ENCODE results near the gene SPRY4. TPM values are rescaled to one million over a fixed set of nuclear protein-coding genes. Genes with fewer than 3 reads are reported as not detected.

Gene SPRY4
- polyA plus RNA-seq, 2 of the 4 experiments (the other 2 are of a cell fraction), result 3.4 to 5.7 TPM

- TF ChIP-seq REST (IDR thresholded peaks at IDR 0.05) (no peak), KDM5A (IDR thresholded peaks at IDR 0.05) (no peak)
These were observed 44.5 kb downstream of the SPRY4 start (continued) for GRCh38 chr5:142280066-142281007.

DNA sequence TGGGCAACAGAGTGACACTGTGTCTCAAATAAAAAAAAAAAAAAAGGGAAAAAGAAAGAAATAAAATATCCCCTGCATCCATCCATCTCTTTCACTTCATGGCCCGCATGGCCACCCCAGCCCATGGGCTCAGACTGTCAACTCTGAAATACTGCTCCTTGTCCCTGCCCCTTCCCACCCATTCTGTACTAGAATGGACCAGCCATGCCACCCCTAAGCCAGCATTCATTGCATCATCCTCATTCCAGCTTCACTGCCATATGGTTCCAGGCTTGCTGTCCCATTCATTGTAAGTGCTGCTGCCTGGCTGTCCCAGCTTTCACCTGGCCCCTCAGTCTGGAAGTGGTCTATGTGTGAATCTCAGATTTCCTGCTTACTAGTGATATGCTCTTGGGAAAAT is 46.2 kb downstream of the SPRY4 start:
- FAIRE-seq (no peak), ATAC-seq (no peak; a peak in 1 of 6 replicates), DNase-seq (ENCODE audit: low read depth in 1 of 2, low spot score in 1 of 2) (no peak)
- Histone ChIP-seq H3K4me2 (no peak overlapping the region), H3K9me3 (no peaks in the 10 kb centered on the region), H3K4me1 (no peaks in the 10 kb centered on the region), H3K4me3 (no peak overlapping the region), H3K27ac (no peak overlapping the region)
- CTCF ChIA-PET, result interaction anchor here (1.5 kb wide), 1 partner anchor 27 kb away, joined by 3 read pairs; no protein-coding TSS in a partner anchor
- TF ChIP-seq NPAS2 (CRISPR knock-in tag; IDR thresholded peaks at IDR 0.05; ENCODE audit: borderline replicate concordance), result no peak
- TF ChIP-seq HOXA7 (CRISPR knock-in tag; IDR thresholded peaks at IDR 0.05), result no peak
- no peak for TF ChIP-seq USF2 (IDR thresholded peaks at IDR 0.05)
- no peak for TF ChIP-seq ESRRA (IDR thresholded peaks at IDR 0.05; ENCODE audit: borderline replicate concordance, low read length)
- TF ChIP-seq, protein P1, sequence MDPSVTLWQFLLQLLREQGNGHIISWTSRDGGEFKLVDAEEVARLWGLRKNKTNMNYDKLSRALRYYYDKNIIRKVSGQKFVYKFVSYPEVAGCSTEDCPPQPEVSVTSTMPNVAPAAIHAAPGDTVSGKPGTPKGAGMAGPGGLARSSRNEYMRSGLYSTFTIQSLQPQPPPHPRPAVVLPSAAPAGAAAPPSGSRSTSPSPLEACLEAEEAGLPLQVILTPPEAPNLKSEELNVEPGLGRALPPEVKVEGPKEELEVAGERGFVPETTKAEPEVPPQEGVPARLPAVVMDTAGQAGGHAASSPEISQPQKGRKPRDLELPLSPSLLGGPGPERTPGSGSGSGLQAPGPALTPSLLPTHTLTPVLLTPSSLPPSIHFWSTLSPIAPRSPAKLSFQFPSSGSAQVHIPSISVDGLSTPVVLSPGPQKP (IDR thresholded peaks at IDR 0.05; ENCODE audit: low read depth, low read length), result no peak
- no peak for TF ChIP-seq CHD2 (IDR thresholded peaks at IDR 0.05; ENCODE audit: low read length, partially characterized antibody)
- no peak for TF ChIP-seq EP300 (IDR thresholded peaks at IDR 0.05)
- no peak for TF ChIP-seq FOSL2 (IDR thresholded peaks at IDR 0.05)
- no peak for TF ChIP-seq FOSL2 (CRISPR knock-in tag; IDR thresholded peaks at IDR 0.05)
- TF ChIP-seq CHD4 (IDR thresholded peaks at IDR 0.05; ENCODE audit: borderline replicate concordance), result no peak
- TF ChIP-seq FOXS1 (CRISPR knock-in tag; IDR thresholded peaks at IDR 0.05), result no peak
- TF ChIP-seq EHMT2 (IDR thresholded peaks at IDR 0.05; ENCODE audit: low read depth), result no peak
- POLR2A ChIA-PET, result no interaction called here
- WGBS (ENCODE audit: missing lambda C conversion rate), result 95% methylated on average over 1 of the region's 1 CpG

DNA sequence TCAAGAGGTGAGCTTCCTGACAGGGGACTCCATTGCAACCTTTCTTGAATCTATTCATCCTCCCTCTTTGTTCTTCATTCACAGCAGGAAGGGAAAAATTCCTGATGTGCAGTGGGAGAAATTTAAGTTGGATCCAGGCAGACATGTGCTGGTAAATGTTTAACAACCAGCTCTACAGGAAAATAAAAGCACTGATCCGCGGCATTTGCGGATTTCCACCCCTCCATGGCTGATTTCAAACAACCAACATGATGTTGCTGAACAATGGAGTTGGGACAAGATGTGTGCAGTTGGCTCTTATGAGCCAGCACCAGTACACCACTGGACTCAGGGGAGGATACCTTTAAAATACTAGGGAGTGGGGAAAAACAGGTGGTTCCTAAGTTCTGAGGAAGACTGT is 47.0 kb downstream of the SPRY4 start:
- 90% methylated on average over 3 of the region's 3 CpGs for WGBS (ENCODE audit: missing lambda C conversion rate)
- no peaks in the 10 kb centered on the region for H3K9me3 ChIP-seq
- no peak overlapping the region for H3K4me3 ChIP-seq
- H3K27ac ChIP-seq, result no peak overlapping the region
- H3K4me1 ChIP-seq, result no peaks in the 10 kb centered on the region
- no peak for ATAC-seq
- FAIRE-seq, result no peak
- no peak overlapping the region for H3K4me2 ChIP-seq
- ChIA-PET CTCF (no interaction called here), POLR2A (no interaction called here)
- TF ChIP-seq HEYL (CRISPR knock-in tag; IDR thresholded peaks at IDR 0.05) (no peak), ZNF302 (CRISPR knock-in tag; IDR thresholded peaks at IDR 0.05) (no peak), KDM1A (IDR thresholded peaks at IDR 0.05; ENCODE audit: low read depth) (no peak), RFX5 (IDR thresholded peaks at IDR 0.05) (no peak), JUN (IDR thresholded peaks at IDR 0.05) (no peak), CHD2 (IDR thresholded peaks at IDR 0.05; ENCODE audit: low read length, partially characterized antibody) (no peak), HDAC2 (IDR thresholded peaks at IDR 0.05) (no peak)
- no peak for DNase-seq (ENCODE audit: low read depth in 1 of 2, low spot score in 1 of 2)

Measured in A549 (cell line).